Stimulated activated CD8-positive, alpha-beta memory T cell treated with anti-CD3 and anti-CD28 coated beads, Interleukin-15, amount 100 ng/mL, for 4 hours (primary cell): ENCODE data around the gene MYL11.

ENCODE experiments used
- DNase-seq, 2 donors: peaks; one replicate each; pipeline ENCODE4 v3.0.0-alpha.2; 2020; ENCODE audit warnings: low read depth in 2 of 2

Gene MYL11

GRCh38 chr16:30371248-30371816 lies 3.3 kb upstream of the MYL11 start:
- no peak for DNase-seq

- no peak for DNase-seq
Observed at GRCh38 chr16:30372038-30372712, 2.4 kb upstream of the MYL11 start.

- DNase-seq, result no peak
Observed at GRCh38 chr16:30372725-30373124, 1.9 kb upstream of the MYL11 start.

- DNase-seq, result no peak
Observed at GRCh38 chr16:30375864-30376263, 1.3 kb downstream of the MYL11 start.

- DNase-seq, result no peak
Observed at GRCh38 chr16:30376461-30376902, 1.9 kb downstream of the MYL11 start.

DNA sequence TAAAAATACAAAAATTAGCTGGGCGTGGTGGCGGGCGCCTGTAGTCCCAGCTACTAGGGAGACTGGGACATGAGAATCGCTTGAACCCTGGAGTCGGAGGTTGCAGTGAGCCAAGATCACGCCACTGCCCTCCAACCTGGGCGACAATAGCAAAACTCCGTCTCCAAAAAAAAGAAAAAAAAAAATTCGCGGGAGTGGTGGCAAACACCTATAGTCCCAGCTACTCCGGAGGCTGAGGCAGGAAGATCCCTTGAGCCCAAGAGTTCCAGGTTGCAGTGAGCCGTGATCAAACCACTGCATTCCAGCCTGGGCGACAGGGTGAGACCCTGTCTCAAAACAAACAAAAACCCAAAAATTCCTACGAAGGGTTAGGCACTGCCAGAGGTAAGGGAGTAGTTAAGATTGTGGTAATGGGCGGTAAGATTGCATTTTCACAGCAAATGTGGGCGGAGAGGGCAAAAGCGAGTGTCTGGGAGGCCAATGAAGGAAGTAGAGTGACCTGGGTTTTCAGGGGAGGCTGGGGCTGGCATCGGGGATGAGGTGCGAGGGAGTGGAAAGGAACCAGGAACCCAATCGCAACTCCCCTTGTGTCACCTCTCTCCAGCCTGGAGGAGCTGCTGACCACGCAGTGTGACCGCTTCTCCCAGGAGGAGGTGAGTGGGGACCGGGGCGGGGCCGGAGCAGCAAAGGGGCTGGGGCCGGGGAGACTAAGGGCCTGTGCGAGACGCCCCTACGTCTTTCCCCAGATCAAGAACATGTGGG lies 2.6 kb downstream of the MYL11 start:
- no peak for DNase-seq

DNA sequence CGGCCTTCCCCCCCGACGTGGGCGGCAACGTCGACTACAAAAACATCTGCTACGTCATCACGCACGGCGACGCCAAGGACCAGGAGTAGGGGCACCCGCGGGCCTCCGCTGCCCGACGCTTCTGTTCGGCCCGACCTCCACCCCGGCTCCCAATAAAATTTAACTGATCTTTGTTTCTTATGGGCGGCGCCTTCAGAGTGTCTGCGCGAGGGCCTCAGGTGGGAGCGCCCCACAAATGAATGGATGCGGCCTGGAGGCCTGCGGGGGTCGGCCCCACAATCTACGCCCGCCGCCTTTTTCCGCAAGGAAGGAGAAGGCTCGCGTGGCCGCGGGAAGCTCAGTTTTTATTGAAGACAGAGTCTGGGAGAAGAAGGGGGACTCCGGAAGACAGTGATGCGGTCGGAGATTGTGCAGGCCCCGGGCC lies 3.2 kb downstream of the MYL11 start:
- DNase-seq, result peak; percentile 75 to 81

- DNase-seq, result peak; percentile 97 to 99
Observed at GRCh38 chr16:30378236-30379157, 3.9 kb downstream of the MYL11 start.

DNA sequence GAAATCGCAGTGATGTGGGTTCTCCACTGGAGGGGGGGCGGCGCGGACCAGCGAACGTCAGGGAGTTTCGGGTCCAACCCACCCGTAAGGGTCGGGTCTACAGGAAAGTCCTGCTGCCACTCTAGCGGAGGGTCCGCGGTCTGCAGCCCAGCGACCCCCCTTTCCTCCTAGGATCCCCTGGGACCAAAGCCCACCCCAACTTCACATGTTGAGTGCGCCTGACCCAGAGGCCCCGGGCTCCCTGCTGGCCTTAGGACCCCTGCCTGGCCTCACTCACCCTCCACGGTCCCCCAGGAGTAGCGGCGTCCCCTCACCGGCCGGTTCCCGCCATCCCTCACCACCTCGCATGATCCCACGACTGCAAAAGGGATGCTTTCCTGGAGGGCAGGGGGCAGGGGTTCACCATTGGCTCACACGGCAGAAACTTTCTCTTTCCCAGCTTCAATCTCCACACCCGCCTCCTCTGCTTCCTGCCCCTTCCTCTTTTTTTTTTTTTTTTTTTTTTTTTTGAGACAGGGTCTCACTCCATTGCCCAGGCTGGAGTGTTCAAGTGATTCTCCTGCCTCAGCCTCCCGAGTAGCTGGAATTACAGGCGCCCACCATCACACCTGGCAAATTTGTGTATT lies 4.7 kb downstream of the MYL11 start:
- no peak for DNase-seq

DNA sequence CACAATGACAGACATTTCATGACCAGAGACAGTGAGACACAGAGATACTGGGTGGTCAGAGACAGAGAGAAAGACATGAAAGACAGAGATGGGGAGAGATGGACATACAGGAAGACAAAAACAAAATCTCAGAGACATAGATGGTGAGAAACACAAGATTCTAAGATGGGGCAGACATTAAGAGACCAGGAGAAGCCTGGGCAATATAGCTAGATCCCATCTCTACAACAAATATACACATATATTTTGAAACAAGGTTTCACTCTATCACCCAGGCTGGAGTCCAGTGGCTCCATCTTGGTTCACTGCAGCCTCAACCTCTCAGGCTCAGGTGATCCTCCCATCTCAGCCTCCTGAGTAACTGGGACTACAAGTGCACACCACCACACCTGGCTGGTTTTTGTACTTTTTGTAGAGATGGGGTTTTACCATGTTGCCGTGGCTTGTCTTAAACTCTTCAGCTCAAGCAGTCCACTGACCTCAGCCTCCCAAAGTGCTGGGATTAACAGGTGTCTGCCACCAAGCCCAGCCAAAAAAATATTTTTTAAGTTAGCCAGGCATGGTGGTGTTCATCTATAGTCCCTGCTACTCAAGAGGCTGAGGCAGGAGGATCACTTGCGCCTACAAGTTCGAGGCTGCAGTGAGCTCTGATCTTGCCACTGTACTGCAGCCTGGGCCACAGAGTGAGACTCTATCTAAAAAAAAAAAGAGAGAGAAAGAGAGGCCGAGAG lies 5.6 kb downstream of the MYL11 start:
- DNase-seq, result no peak

- no peak for DNase-seq
Observed at GRCh38 chr16:30380803-30381208, 6.2 kb downstream of the MYL11 start.

- no peak for DNase-seq
Observed at GRCh38 chr16:30381291-30382041, 6.9 kb downstream of the MYL11 start.

- peak; percentile 51 to 62 for DNase-seq
Observed at GRCh38 chr16:30382111-30382881, 7.7 kb downstream of the MYL11 start, which contains the start of gene SEPTIN1. Gene SEPTIN1 (minus strand): TSS chr16:30382561. CDS start chr16:30382542, 19 bp downstream.

DNA sequence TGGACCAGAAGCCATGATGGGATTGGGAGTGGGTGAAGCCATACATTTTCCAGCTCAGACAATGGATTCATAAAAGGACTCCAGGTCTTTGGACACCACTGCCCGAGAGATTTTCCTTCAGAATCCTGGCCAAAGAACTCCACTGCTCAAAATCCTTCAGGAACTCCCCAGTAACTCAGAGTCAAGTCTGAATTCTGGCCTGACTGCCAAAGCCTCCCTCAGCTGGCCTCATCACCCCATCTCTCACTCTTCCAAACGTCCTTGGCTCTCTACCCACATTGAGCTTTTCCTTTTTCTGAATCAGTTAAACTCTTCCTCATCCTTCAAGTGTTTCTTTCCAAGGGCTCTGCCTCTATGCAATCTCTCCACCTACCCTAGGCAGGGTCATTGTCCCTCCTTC lies 8.9 kb downstream of the MYL11 start:
- no peak for DNase-seq

DNA sequence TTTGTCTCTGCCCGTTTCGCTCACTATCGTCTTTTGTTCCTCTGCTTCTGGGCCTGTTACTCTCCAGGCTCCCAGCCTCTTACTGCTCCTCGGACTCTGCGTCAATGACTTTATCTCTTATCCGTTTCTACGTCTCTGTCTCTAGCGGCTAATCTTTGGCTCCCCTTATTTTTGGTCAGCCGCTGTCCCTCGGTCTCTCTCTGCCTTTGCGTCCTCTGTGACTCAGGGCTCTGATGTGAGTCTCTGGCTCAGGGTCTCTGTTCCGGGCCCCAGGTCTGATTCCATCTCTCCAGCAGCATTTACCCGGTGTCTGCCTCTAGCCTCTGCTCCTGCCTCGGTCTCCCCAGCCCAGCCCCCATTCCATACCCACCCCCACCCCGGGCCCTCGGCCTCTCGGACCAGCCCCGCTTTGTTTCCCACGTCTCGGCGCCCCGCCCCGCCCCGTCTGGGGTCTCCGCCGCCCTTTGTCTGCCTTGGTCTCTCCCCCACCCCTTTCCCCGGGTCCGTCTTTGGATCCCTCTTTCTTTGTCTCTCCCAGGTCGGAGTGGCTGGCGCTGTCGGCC lies 20.1 kb downstream of the MYL11 start:
- DNase-seq, result no peak

GRCh38 chr16:30395155-30395991 lies 20.8 kb downstream of the MYL11 start, which contains the start of gene ZNF48:
Gene ZNF48 (plus strand): TSS chr16:30395420. CDS start chr16:30395795, 375 bp downstream.
- DNase-seq, result peak in 1 of 2 donors; percentile 49

DNA sequence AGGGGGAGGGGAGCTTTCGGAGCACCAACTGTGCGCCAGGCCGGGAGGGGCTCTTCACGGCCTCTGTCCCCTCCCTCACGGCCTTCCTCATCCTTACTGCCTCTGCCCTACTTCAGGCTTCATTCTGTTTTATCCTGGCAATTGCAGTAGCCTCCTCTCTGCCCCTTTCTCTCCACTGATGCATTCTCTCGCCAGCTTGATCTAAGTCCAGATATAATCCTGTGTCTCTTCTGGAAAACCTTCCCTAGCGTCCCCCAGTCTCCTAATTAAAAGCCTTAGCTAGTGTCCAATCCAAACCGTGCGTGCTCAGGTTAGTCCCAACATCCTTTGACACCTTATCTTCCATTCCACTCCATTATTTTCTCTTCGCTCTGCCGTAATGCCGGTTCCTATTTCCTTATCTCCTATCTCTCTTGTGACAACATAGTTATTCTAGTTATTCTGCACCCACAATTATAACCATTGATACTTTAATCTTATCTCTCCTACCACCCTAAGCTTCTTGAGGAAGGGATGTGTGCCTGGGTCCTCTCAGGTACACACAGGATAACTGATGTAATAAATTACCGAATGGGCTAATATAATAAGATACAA lies 21.5 kb downstream of the MYL11 start:
- no peak for DNase-seq
